ENCODE measurements around the gene SASS6.
A peak's percentile ranks its signal among the peaks of the same experiment; 100 is the strongest.

SASS6 gene

DNA sequence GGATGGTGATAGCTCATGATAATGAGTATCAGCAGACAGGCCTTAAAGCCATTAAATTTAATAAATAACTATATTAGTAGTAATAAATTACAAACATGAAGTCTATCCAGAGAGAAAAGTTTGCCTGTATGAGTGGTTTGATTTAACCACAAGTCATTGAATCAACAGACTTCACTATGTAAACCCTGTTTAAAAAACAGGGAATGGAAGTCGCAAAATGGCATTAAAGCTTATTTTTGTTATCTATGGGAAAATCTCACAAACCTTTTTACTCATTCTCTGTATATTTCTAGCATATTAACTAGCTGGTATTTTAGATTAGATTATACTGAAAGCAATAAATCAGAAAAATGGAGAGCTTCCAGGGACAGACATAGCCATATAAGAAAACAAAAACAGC, 45.3 kb downstream of the SASS6 start:
- no peak for DNase-seq (ENCODE audit: low spot score)
- TF ChIP-seq, protein P1, sequence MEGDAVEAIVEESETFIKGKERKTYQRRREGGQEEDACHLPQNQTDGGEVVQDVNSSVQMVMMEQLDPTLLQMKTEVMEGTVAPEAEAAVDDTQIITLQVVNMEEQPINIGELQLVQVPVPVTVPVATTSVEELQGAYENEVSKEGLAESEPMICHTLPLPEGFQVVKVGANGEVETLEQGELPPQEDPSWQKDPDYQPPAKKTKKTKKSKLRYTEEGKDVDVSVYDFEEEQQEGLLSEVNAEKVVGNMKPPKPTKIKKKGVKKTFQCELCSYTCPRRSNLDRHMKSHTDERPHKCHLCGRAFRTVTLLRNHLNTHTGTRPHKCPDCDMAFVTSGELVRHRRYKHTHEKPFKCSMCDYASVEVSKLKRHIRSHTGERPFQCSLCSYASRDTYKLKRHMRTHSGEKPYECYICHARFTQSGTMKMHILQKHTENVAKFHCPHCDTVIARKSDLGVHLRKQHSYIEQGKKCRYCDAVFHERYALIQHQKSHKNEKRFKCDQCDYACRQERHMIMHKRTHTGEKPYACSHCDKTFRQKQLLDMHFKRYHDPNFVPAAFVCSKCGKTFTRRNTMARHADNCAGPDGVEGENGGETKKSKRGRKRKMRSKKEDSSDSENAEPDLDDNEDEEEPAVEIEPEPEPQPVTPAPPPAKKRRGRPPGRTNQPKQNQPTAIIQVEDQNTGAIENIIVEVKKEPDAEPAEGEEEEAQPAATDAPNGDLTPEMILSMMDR (IDR thresholded peaks at IDR 0.05; ENCODE audit: extremely low read depth, missing control alignments) = no peak

DNA sequence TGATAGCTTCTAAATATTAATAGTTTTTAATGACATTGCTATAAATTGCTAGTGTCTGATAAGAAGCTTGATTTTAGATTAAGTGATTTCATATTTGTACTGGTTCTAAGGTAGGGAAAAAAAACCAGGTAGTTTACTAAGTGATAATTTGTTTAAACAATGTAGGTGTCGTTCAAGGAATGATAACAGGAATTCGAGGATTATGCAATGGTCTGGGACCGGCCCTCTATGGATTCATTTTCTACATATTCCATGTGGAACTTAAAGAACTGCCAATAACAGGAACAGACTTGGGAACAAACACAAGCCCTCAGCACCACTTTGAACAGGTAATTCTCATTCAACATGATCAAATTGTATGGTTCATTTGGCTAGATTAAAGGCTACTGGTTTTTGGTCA, 52.4 kb downstream of the SASS6 start:
- TF ChIP-seq, protein P1 (IDR thresholded peaks at IDR 0.05; ENCODE audit: extremely low read depth, missing control alignments) = no peak
- DNase-seq (ENCODE audit: low spot score) = no peak

DNA sequence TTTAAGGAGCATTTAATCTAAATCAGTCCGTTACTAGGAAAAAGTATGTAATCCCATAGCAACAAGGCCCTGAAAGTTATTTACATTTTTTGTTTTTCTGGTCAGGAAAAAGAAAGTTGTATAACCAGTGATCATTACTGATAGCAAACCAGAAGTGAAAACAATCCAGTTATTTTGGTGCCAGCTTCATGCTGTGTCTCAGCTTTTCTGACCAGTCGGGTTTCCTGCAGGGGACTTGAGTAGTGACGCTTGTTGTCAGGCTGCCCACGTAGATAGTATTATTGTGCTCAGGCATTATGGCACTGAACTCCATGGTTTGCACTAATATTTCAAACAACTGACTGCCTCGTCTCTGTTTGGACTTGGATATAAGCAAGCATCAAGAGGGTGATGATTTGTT, 55.2 kb downstream of the SASS6 start:
- TF ChIP-seq, protein P1 (IDR thresholded peaks at IDR 0.05; ENCODE audit: extremely low read depth, missing control alignments) = no peak
- peak; percentile 41 for DNase-seq (ENCODE audit: low spot score)

DNA sequence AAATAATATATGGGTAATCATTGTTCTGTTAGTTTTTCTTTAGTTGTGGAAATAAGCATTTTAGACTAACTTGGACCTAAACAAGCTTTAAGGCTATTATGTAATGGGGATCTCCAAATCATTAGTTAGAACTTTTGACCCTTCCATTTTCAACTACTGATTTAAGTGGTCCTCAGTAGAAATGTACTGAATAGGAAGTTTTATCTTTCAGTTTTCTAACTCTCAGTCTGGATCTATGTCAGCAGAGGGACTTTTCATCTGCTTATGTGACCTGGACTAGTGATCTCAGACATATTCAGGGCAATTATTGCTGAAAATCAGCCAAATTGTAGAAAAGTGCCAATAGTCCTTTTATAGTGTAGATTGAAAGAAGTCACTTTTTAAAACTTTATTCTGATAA, 56.0 kb downstream of the SASS6 start:
- peak; percentile 63 for DNase-seq (ENCODE audit: low spot score)
- TF ChIP-seq, protein P1 (IDR thresholded peaks at IDR 0.05; ENCODE audit: extremely low read depth, missing control alignments) = no peak

DNA sequence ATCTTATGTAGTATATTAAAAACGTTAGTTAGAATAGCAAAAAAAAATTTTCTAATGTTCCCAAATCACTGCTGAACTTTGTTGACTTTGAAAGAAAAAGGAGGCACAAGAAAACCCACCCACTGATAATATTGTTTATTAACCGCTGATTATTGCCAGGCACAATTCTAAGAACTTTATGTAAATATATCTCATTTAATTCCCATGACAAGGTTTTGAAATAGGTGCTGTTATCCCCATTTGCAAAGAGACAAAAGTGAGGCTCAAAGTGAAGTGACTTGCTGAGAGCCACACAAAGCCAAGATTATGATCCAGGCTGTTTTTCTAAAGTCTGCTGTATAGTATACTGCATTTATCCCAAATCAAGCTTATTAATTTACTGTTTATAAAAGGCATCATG, 56.4 kb downstream of the SASS6 start:
- no peak for DNase-seq (ENCODE audit: low spot score)
- TF ChIP-seq, protein P1 (IDR thresholded peaks at IDR 0.05; ENCODE audit: extremely low read depth, missing control alignments) = no peak

DNA sequence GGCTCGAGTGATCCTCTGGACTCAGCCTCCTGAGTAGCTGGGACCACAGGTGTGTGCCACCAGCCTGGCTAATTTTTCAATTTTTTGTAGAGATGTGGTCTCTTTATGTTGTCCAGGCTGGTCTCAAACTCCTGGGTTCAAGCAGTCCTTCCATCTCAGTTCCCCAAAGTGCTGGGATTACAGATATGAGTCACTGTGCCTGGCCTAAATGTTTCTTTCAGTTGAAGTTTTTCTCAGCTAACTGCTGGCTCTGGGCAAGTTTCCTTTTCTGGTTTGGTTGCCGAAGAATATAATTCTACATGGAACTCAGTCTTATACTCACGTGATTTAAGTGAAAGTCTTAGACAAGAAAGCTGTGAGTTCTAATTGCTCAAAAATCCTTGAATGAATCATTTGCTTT, 57.0 kb downstream of the SASS6 start:
- TF ChIP-seq, protein P1 (IDR thresholded peaks at IDR 0.05; ENCODE audit: extremely low read depth, missing control alignments) = no peak
- peak; percentile 38 for DNase-seq (ENCODE audit: low spot score)

DNA sequence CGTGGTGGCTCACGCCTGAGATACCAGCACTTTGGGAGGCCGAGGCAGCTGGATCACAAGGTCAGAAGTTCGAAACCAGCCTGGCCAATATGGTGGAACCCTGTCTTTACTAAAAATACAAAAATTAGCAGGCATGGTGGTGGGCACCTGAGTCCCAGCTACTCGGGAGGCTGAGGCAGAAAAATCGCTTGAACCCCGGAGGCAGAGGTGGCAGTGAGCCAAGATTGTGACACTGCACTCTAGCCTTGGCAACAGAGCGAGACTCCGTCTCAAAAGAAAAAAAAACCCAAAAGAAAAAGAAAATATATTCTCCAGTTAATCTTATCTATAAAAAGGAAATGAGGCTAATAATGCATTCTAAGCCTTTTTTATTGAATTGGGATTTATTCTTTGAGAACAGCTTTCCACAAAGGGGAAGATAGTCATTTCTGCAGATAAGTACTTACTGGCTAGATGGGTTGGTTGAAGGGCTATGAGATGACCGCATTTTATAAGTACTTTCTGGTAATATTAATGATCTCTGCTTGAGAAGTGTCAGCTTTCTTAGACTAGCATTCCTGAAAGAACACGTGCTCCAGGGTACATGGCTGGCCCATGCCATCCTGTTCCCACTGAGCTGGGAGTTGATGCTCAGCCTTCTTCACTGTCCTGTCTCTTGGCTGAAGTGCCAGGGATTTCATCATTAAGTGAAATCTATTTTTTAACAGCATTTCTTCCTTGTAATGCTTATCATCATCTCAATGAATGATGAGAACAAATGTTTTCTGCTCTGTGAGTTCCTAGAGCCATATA, 57.9 kb downstream of the SASS6 start:
- no peak for DNase-seq (ENCODE audit: low spot score)

More for the DNA sequence above, 57.9 kb downstream of the SASS6 start:
- TF ChIP-seq, protein P1 (IDR thresholded peaks at IDR 0.05; ENCODE audit: extremely low read depth, missing control alignments) = no peak
